Breast epithelium (tissue), 3 donors: ENCODE measurements around the gene OMD.

Experiments used
- POLR2A ChIP-seq: fragments of 450-650 bp; IDR thresholded peaks from one replicate; pipeline ENCODE4 v1.6.1; 2016; ENCODE audit warnings: antibody characterized with exemption, mild to moderate bottlenecking, moderate library complexity
- TF ChIP-seq, protein P1 (sequence below), 3 donors: fragments of 450-650 bp; IDR thresholded peaks; one replicate each; pipeline ENCODE4 v1.5.1; 2016 to 2017; ENCODE audit warnings: antibody characterized with exemption in 3 of 3, mild to moderate bottlenecking in 3 of 3, moderate library complexity in 3 of 3

DNA sequence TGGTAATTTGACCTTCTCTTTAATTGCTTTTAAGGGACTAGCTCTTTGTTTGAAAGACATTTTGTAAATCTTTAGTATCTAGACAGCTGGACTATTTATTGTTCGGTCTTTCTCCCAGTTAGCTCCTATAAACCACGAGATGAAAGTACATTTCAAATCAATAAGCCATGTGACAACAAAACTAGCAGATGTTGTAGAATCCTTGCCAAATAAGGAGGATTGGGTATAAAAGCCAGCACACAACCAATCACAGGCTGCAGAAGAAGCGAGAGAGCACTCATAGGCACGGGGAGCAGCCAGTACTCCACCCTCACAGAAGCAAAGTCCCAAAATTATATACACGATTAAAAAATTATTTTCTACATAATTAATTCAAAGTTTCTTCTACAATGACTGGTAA, 8.1 kb upstream of the OMD start:
- TF ChIP-seq, protein P1, sequence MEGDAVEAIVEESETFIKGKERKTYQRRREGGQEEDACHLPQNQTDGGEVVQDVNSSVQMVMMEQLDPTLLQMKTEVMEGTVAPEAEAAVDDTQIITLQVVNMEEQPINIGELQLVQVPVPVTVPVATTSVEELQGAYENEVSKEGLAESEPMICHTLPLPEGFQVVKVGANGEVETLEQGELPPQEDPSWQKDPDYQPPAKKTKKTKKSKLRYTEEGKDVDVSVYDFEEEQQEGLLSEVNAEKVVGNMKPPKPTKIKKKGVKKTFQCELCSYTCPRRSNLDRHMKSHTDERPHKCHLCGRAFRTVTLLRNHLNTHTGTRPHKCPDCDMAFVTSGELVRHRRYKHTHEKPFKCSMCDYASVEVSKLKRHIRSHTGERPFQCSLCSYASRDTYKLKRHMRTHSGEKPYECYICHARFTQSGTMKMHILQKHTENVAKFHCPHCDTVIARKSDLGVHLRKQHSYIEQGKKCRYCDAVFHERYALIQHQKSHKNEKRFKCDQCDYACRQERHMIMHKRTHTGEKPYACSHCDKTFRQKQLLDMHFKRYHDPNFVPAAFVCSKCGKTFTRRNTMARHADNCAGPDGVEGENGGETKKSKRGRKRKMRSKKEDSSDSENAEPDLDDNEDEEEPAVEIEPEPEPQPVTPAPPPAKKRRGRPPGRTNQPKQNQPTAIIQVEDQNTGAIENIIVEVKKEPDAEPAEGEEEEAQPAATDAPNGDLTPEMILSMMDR (IDR thresholded peaks at IDR 0.05) = no peak
- TF ChIP-seq POLR2A = no peak
